Measurements from ENCODE around the gene FBXL16. TPM values are rescaled to one million over a fixed set of nuclear protein-coding genes. Genes with fewer than 3 reads are reported as not detected.

The FBXL16 gene
- total and polyA plus RNA-seq, 2 of the 13 experiments (the other 11 are each of a cell fraction or from before 2014, with no cell fraction given) = 0.22 to 2.0 TPM

- TF ChIP-seq NFAT5 (CRISPR knock-in tag; IDR thresholded peaks at IDR 0.05) (peak; percentile 38; the same call in 1 of the 2 replicates), PHB2 (IDR thresholded peaks at IDR 0.05; ENCODE audit: partially characterized antibody) (no peak), TP53 (CRISPR knock-in tag; conservative IDR thresholded peaks at IDR 0.05) (0 out of 2 replicates have a peak, but pooled peaks have one; percentile 9), ZHX2 (IDR thresholded peaks at IDR 0.05; ENCODE audit: low read depth) (peak; percentile 73), ZHX2 (CRISPR knock-in tag; IDR thresholded peaks at IDR 0.05; ENCODE audit: borderline replicate concordance) (no peak; the same call in 1 of the 2 replicates), ZSCAN25 (CRISPR knock-in tag; IDR thresholded peaks at IDR 0.05) (peak; percentile 91), SMARCE1 (IDR thresholded peaks at IDR 0.05; ENCODE audit: borderline replicate concordance) (no peak), PRDM15 (CRISPR knock-in tag; IDR thresholded peaks at IDR 0.05) (0 out of 2 replicates have a peak, but pooled peaks have one; percentile 35), ZNF788 (CRISPR knock-in tag; IDR thresholded peaks at IDR 0.05; ENCODE audit: borderline replicate concordance) (peak; percentile 86; the same call in 1 of the 2 replicates), SP2 (CRISPR knock-in tag; IDR thresholded peaks at IDR 0.05) (peak; percentile 78), HNRNPL (IDR thresholded peaks at IDR 0.05; ENCODE audit: low read depth, low read length) (0 out of 2 replicates have a peak, but pooled peaks have one; percentile 10), ZNF607 (CRISPR knock-in tag; IDR thresholded peaks at IDR 0.05; ENCODE audit: borderline replicate concordance) (0 out of 2 replicates have a peak, but pooled peaks have one; percentile 59), ZNF331 (CRISPR knock-in tag; IDR thresholded peaks at IDR 0.05) (peak; percentile 81)
These were observed 37.7 kb downstream of the FBXL16 start, which contains the start of gene RHOT2 (continued) for GRCh38 chr16:667780-668518.
